HEK293 (cell line): ENCODE measurements around the gene TIAM1.
A peak's percentile ranks its signal among the peaks of the same experiment; 100 is the strongest.

Experiments
- CTCF ChIA-PET: fragments of 350-600 bp; formaldehyde crosslinking; extraction: SDS; loops from one replicate; lab custom pipeline; 2021; ENCODE audit warnings: antibody characterized with exemption; lab: Yijun Ruan, JAX
- POLR2A ChIA-PET: fragments of 300-600 bp; formaldehyde crosslinking; extraction: SDS; loops from one replicate; lab custom pipeline; 2020; ENCODE audit warnings: antibody characterized with exemption, inconsistent platforms; lab: Yijun Ruan, JAX
- H3K27ac ChIP-seq: fragments of 200-500 bp; sonication (Bioruptor generic); 2 replicates; pipeline ENCODE4 v1.5.1; 2014; ENCODE audit warnings: low read depth, low read length, control low read depth, inconsistent platforms; ENCODE audit errors: extremely low read depth
- H3K36me3 ChIP-seq, 2 experiments: fragments of 200-500 bp in 1 of 2; sonication (Bioruptor generic) in 1 of 2; 1 replicate in 1 of 2; 2 replicates in 1 of 2; pipeline ENCODE4 v1.5.1; 2014 to 2017; ENCODE audit warnings: inconsistent platforms in 2 of 2, low read length in 2 of 2; ENCODE audit not compliant: control insufficient read depth in 2 of 2, insufficient read depth in 1 of 2
- H3K4me1 ChIP-seq: fragments of 200-500 bp; sonication (Bioruptor generic); 2 replicates; pipeline ENCODE4 v1.5.1; 2014; ENCODE audit warnings: mild to moderate bottlenecking, low read length, inconsistent platforms; ENCODE audit not compliant: control insufficient read depth, insufficient read depth
- H3K4me3 ChIP-seq: 2 replicates; pipeline ENCODE4 v1.5.1; 2011; ENCODE audit warnings: low read depth, mild to moderate bottlenecking, control low read depth, low read length, moderate library complexity
- H3K9me3 ChIP-seq: fragments of 200-500 bp; sonication (Bioruptor generic); 2 replicates; pipeline ENCODE4 v1.5.1; 2014; ENCODE audit warnings: low read depth, low read length, inconsistent platforms; ENCODE audit not compliant: control insufficient read depth, insufficient read depth
- BCL11A ChIP-seq: fragments of 450-650 bp; formaldehyde crosslinking; IDR thresholded peaks from 2 replicates; pipeline ENCODE4 v1.5.1; 2016; ENCODE audit warnings: low read depth, missing biosample characterization, missing genetic modification characterization
- MYNN ChIP-seq: fragments of 450-650 bp; formaldehyde crosslinking; IDR thresholded peaks from 2 replicates; pipeline ENCODE4 v1.5.1; 2016; ENCODE audit warnings: missing biosample characterization, missing genetic modification characterization, borderline replicate concordance
- SCRT2 ChIP-seq: fragments of 450-650 bp; formaldehyde crosslinking; IDR thresholded peaks from 2 replicates; pipeline ENCODE4 v1.5.1; 2016; ENCODE audit warnings: missing biosample characterization, missing genetic modification characterization
- SP3 ChIP-seq: fragments of 450-650 bp; formaldehyde crosslinking; IDR thresholded peaks from 2 replicates; pipeline ENCODE4 v1.5.1; 2016; ENCODE audit warnings: missing biosample characterization, missing genetic modification characterization
- ZFP69B ChIP-seq: fragments of 450-650 bp; formaldehyde crosslinking; IDR thresholded peaks from 2 replicates; pipeline ENCODE4 v1.5.1; 2016; ENCODE audit warnings: missing biosample characterization, missing genetic modification characterization
- ZNF10 ChIP-seq: fragments of 450-650 bp; formaldehyde crosslinking; IDR thresholded peaks from 2 replicates; pipeline ENCODE4 v1.5.1; 2017; ENCODE audit warnings: missing biosample characterization, missing genetic modification characterization
- ZNF16 ChIP-seq: fragments of 450-650 bp; formaldehyde crosslinking; IDR thresholded peaks from 2 replicates; pipeline ENCODE4 v1.5.1; 2016; ENCODE audit warnings: low read depth, missing biosample characterization, missing genetic modification characterization
- ZNF175 ChIP-seq: fragments of 450-650 bp; formaldehyde crosslinking; IDR thresholded peaks from 2 replicates; pipeline ENCODE4 v1.5.1; 2016; ENCODE audit warnings: missing biosample characterization, missing genetic modification characterization
- ZNF548 ChIP-seq: fragments of 450-650 bp; formaldehyde crosslinking; IDR thresholded peaks from 2 replicates; pipeline ENCODE4 v1.5.1; 2016; ENCODE audit warnings: missing biosample characterization, missing genetic modification characterization
- ZNF621 ChIP-seq: fragments of 450-650 bp; formaldehyde crosslinking; IDR thresholded peaks from 2 replicates; pipeline ENCODE4 v1.5.1; 2017; ENCODE audit warnings: missing biosample characterization, missing genetic modification characterization
- ZNF654 ChIP-seq: fragments of 450-650 bp; formaldehyde crosslinking; IDR thresholded peaks from 2 replicates; pipeline ENCODE4 v1.5.1; 2016; ENCODE audit warnings: low read depth, missing biosample characterization, missing genetic modification characterization
- ZNF677 ChIP-seq: fragments of 450-650 bp; IDR thresholded peaks from 2 replicates; pipeline ENCODE4 v1.5.0; 2018; ENCODE audit warnings: missing biosample characterization, mild to moderate bottlenecking, missing genetic modification characterization, moderate library complexity
- ZSCAN23 ChIP-seq: fragments of 450-650 bp; formaldehyde crosslinking; IDR thresholded peaks from 2 replicates; pipeline ENCODE4 v1.5.1; 2016; ENCODE audit warnings: missing biosample characterization, missing genetic modification characterization
- TF ChIP-seq, protein P1 (sequence below): fragments of 450-650 bp; formaldehyde crosslinking; IDR thresholded peaks from 2 replicates; pipeline ENCODE4 v1.5.1; 2016; ENCODE audit warnings: missing biosample characterization, missing genetic modification characterization
- TF ChIP-seq, protein P2 (sequence below): fragments of 450-650 bp; formaldehyde crosslinking; IDR thresholded peaks from 2 replicates; pipeline ENCODE4 v1.5.1; 2016; ENCODE audit warnings: missing biosample characterization, missing genetic modification characterization

Gene TIAM1

GRCh38 chr21:31181082-31181750, 162.8 kb downstream of the TIAM1 start:
- no peak overlapping the region for H3K4me3 ChIP-seq
- ChIA-PET POLR2A (interaction anchor here (0.7 kb wide), 1 partner anchor 525 kb away, joined by 3 read pairs; no protein-coding TSS in a partner anchor), CTCF (interaction anchor here (0.5 to 9.1 kb wide), 29 partner anchors 8 to 1105 kb away, joined by 3 to 94 read pairs (median 5); no protein-coding TSS in a partner anchor)
- TF ChIP-seq ZNF175 (tag by site-specific recombination) (no peak), ZNF10 (tag by site-specific recombination) (no peak), MYNN (tag by site-specific recombination) (no peak), ZFP69B (tag by site-specific recombination) (no peak), BCL11A (tag by site-specific recombination) (no peak), ZNF548 (tag by site-specific recombination) (no peak), ZNF621 (tag by site-specific recombination) (no peak)
- TF ChIP-seq, protein P1, sequence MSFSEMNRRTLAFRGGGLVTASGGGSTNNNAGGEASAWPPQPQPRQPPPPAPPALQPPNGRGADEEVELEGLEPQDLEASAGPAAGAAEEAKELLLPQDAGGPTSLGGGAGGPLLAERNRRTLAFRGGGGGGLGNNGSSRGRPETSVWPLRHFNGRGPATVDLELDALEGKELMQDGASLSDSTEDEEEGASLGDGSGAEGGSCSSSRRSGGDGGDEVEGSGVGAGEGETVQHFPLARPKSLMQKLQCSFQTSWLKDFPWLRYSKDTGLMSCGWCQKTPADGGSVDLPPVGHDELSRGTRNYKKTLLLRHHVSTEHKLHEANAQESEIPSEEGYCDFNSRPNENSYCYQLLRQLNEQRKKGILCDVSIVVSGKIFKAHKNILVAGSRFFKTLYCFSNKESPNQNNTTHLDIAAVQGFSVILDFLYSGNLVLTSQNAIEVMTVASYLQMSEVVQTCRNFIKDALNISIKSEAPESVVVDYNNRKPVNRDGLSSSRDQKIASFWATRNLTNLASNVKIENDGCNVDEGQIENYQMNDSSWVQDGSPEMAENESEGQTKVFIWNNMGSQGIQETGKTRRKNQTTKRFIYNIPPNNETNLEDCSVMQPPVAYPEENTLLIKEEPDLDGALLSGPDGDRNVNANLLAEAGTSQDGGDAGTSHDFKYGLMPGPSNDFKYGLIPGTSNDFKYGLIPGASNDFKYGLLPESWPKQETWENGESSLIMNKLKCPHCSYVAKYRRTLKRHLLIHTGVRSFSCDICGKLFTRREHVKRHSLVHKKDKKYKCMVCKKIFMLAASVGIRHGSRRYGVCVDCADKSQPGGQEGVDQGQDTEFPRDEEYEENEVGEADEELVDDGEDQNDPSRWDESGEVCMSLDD (tag by site-specific recombination) = no peak
- H3K4me1 ChIP-seq = no peaks in the 10 kb centered on the region
- H3K27ac ChIP-seq = no peak overlapping the region
- H3K9me3 ChIP-seq = no peaks in the 10 kb centered on the region
- peaks cover 11 to 13% of the 10 kb centered on the region in 2 experiments; a peak in 2 of 3 replicates for H3K36me3 ChIP-seq

DNA sequence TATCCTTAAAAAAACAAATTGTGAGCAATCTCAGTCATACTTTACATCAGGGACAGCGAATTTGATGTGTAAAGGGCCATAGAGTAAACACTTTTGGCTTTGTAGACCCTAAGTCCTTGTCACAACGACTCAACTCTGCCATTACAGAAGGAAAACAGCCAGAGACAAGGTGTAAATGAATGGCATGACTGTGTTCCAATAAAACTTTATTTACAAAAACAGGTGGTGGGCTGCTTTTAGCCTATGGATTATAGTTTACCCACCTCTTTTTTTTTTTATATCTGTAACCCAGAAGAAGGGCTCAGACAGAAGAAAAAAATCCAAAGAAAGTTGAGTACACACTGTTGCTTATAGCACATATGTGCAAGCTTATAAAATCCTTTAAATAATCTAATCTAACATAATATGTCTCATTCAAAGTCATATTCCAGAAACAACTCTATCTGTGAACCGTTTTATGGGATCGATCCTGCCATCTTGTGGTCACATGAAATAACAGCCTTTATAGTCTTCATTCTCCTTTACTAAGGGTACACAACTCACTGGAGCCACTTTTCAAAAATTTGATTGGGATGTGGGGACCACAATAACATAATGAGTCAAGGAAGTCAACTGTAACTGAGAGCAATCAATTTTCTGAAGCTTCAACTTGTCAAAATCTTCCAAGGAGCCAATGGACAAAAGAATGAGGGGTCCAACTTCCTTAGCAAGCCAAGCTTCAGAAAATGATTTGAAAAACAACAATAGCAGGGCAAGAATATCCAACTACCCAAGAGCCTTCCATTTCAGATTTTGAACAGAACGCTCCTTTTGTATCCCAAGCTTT, 163.6 kb downstream of the TIAM1 start:
- Histone ChIP-seq H3K36me3 (peaks cover 11 to 13% of the 10 kb centered on the region in 2 experiments; a peak in 2 of 3 replicates), H3K4me1 (no peaks in the 10 kb centered on the region), H3K9me3 (no peaks in the 10 kb centered on the region), H3K4me3 (no peak overlapping the region), H3K27ac (no peak overlapping the region)
- TF ChIP-seq ZSCAN23 (tag by site-specific recombination) (no peak), ZNF677 (tag by site-specific recombination) (no peak), ZNF16 (tag by site-specific recombination) (no peak), ZNF654 (tag by site-specific recombination) (peak; percentile 58)
- TF ChIP-seq, protein P2, sequence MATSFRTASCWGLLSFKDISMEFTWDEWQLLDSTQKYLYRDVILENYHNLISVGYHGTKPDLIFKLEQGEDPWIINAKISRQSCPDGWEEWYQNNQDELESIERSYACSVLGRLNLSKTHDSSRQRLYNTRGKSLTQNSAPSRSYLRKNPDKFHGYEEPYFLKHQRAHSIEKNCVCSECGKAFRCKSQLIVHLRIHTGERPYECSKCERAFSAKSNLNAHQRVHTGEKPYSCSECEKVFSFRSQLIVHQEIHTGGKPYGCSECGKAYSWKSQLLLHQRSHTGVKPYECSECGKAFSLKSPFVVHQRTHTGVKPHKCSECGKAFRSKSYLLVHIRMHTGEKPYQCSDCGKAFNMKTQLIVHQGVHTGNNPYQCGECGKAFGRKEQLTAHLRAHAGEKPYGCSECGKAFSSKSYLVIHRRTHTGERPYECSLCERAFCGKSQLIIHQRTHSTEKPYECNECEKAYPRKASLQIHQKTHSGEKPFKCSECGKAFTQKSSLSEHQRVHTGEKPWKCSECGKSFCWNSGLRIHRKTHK = no peak
- CTCF ChIA-PET = interaction anchor here (0.5 to 9.1 kb wide), 35 partner anchors 8 to 1106 kb away, joined by 3 to 94 read pairs (median 4); no protein-coding TSS in a partner anchor
- POLR2A ChIA-PET = no interaction called here

DNA sequence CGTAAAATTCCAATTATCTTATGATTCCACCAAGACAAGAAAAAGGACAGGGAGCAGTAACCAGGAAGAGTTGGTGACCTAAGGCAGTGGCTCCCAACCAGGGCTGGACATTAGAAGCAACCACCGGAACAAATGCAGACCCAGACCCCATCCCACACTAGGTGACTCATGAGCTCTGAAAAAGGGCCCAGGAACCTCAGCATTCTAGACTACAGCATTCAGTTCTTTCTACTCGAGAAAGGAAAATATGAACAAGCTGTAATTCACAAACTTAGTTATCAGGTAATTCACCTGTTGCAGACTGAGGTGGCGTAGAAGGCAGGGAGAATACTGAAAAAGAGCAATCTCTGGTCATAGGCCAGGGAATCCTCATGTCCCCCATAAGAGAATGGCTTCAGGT, 167.3 kb downstream of the TIAM1 start:
- no peaks in the 10 kb centered on the region for H3K9me3 ChIP-seq
- H3K4me3 ChIP-seq = no peak overlapping the region
- H3K36me3 ChIP-seq = peaks cover 3 to 4% of the 10 kb centered on the region in 2 experiments; a peak in 2 of 3 replicates
- no peak overlapping the region for H3K27ac ChIP-seq
- TF ChIP-seq SP3 (tag by site-specific recombination) (no peak), SCRT2 (tag by site-specific recombination) (peak; percentile 58)
- no peaks in the 10 kb centered on the region for H3K4me1 ChIP-seq
- ChIA-PET POLR2A (no interaction called here), CTCF (interaction anchor here (0.6 to 1.6 kb wide), 2 partner anchors 14 to 67 kb away, joined by 5 to 6 read pairs; no protein-coding TSS in a partner anchor)
